IPS-20b (cell line): ENCODE results near the gene KLHL35.

Source experiments
- H3K27ac ChIP-seq: one replicate; pipeline ENCODE4 v1.5.1; 2013; ENCODE audit warnings: low read length
- H3K27me3 ChIP-seq: 2 replicates; pipeline ENCODE4 v1.6.1; 2013; ENCODE audit warnings: mild to moderate bottlenecking, low read length, inconsistent platforms; ENCODE audit not compliant: insufficient read depth
- H3K36me3 ChIP-seq: 2 replicates; pipeline ENCODE4 v1.6.1; 2013; ENCODE audit warnings: low read depth, mild to moderate bottlenecking, inconsistent platforms, low read length, moderate library complexity; ENCODE audit not compliant: insufficient read depth
- H3K4me1 ChIP-seq: 2 replicates; pipeline ENCODE4 v1.6.1; 2013; ENCODE audit warnings: mild to moderate bottlenecking, control low read depth, inconsistent platforms, low read length, moderate library complexity; ENCODE audit not compliant: insufficient read depth
- H3K4me3 ChIP-seq: 2 replicates; pipeline ENCODE4 v1.5.1; 2013; ENCODE audit warnings: mild to moderate bottlenecking, low read length, inconsistent platforms
- H3K9ac ChIP-seq: 2 replicates; pipeline ENCODE4 v1.6.1; 2013; ENCODE audit warnings: low read depth, mild to moderate bottlenecking, inconsistent platforms, low read length, moderate library complexity
- H3K9me3 ChIP-seq: 2 replicates; pipeline ENCODE4 v1.6.1; 2013; ENCODE audit warnings: mild to moderate bottlenecking, low read depth, low read length, inconsistent platforms; ENCODE audit not compliant: insufficient read depth

KLHL35 gene

DNA sequence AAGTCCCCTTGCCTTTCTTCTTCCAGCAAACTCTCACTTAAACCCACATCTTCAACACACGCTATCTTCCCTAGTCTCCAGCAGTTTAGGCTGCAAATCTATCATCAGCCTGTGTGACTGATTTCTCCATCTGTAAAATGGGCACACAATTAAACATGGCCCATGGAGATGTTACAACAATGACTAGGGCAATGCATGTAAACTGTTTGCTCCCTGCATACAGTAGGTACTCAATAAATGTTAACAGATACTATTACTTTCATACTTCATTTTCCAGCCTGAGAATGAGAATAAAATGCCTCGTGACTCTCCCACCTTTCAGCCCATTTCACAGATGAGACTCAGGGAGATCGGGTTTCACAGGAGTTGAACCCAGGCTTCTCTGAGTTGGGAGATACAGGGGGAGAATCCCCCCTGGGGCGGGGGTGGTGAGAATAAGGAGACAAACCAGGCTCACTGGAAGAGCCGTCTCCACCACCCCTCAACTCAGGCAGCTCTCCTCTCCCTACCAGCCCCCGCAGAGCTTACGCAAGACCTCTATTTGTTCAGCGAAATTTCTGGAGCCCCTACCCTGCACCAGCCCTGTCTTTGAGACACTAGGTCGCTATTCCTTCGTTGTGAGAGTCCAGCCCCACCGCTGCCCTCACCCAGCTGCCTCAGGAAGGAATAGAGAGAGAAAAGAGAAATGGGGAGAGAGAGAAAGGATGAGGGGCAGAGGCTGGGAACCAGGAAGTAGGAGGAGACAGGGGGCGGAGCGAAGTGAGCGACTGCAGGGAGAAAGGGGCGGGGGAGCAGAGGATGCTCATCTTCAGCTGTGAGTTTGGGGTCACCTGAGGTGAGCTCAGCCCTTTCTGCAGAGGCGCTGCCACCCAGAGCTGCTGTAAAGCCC lies 42.1 kb upstream of the KLHL35 start:
- Histone ChIP-seq H3K9ac (no peak overlapping the region; the same call in 1 of the 2 replicates), H3K36me3 (no peaks in the 10 kb centered on the region), H3K4me1 (0 out of 2 replicates have a peak, but pooled peaks cover 3% of the 10 kb centered on the region), H3K9me3 (no peaks in the 10 kb centered on the region), H3K4me3 (peak overlapping the region; percentile 58; the same call in 1 of the 2 replicates), H3K27me3 (no peaks in the 10 kb centered on the region), H3K27ac (peak overlapping the region; percentile 40)

DNA sequence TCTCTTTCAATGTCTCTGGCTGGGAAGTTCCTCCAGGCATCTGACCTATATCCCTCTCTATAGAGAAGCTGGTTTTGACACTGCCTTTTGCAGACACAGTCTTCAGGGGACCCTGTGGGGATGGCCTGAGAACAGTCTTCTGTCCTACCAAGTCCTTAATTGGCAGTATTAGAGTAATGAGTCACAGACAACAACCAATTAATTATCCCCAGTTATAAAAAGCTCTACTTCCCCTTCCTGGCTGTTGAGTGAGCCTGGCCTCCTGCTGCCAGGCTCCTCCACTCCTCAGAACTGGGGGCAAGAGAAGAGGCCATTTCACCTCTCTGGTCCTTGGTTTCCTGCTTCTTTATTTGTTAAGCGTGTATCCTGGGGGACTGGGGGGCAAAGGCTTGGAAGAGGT lies 41.2 kb upstream of the KLHL35 start:
- Histone ChIP-seq H3K36me3 (no peaks in the 10 kb centered on the region), H3K27me3 (no peaks in the 10 kb centered on the region), H3K9ac (no peak overlapping the region), H3K27ac (no peak overlapping the region), H3K4me3 (no peak overlapping the region), H3K9me3 (no peaks in the 10 kb centered on the region), H3K4me1 (0 out of 2 replicates have a peak, but pooled peaks cover 3% of the 10 kb centered on the region)

DNA sequence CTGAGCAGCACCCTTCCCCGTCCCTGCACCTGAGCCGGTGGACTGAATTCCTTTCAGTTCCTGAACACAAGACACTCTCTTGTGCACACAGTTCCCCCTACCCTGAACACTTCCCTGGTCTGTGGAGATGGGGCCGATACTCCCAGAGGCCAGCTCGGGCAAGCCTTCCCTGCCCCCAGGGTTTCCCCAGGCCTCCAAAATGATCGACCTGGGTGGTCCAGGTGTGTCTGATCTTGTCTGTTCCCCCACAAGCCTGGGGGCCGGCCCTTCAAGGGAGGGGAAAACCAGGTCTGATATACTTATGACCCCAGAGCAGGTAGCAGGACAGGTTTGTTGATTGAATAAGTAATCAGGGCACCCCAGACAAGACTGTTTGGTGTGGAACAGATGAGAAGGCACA lies 40.7 kb upstream of the KLHL35 start:
- no peak overlapping the region for H3K27ac ChIP-seq
- 0 out of 2 replicates have a peak, but pooled peaks cover 3% of the 10 kb centered on the region for H3K4me1 ChIP-seq
- H3K4me3 ChIP-seq: no peak overlapping the region
- no peak overlapping the region for H3K9ac ChIP-seq
- no peaks in the 10 kb centered on the region for H3K36me3 ChIP-seq
- no peaks in the 10 kb centered on the region for H3K9me3 ChIP-seq
- no peaks in the 10 kb centered on the region for H3K27me3 ChIP-seq

DNA sequence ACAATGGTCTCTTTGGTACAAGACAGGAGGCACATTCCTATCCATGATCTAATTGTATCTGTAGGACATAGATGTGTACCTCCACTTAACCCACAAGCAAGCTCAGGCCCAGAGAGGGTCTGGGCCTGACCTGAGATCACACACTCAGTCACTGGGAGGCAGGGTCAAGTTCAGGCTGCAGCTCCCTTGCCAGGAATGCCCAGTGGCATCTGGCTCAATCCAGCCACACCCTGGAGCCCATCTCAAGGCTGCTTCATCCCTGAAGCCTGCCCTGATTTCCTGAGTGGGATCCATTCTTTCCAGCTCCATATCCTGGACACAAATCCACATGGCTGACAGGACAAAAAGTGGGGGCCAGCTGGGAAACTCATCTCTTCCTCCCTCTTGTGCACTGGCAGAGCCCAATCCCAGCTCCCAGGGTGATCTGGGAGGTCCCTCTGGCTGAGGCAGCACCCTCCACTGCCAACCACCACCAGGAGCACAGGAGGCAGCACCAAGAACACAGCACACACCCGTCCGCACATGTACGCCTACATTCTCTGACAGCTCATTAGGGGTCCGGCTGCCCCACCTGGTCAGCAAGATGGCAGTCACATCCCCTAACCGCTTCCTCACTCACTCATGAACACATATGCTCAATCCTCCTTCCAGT lies 39.2 kb upstream of the KLHL35 start:
- H3K4me1 ChIP-seq: 0 out of 2 replicates have a peak, but pooled peaks cover 3% of the 10 kb centered on the region
- H3K27me3 ChIP-seq: no peaks in the 10 kb centered on the region
- H3K9me3 ChIP-seq: no peaks in the 10 kb centered on the region
- no peak overlapping the region for H3K9ac ChIP-seq
- H3K4me3 ChIP-seq: no peak overlapping the region
- H3K36me3 ChIP-seq: no peaks in the 10 kb centered on the region
- no peak overlapping the region for H3K27ac ChIP-seq

DNA sequence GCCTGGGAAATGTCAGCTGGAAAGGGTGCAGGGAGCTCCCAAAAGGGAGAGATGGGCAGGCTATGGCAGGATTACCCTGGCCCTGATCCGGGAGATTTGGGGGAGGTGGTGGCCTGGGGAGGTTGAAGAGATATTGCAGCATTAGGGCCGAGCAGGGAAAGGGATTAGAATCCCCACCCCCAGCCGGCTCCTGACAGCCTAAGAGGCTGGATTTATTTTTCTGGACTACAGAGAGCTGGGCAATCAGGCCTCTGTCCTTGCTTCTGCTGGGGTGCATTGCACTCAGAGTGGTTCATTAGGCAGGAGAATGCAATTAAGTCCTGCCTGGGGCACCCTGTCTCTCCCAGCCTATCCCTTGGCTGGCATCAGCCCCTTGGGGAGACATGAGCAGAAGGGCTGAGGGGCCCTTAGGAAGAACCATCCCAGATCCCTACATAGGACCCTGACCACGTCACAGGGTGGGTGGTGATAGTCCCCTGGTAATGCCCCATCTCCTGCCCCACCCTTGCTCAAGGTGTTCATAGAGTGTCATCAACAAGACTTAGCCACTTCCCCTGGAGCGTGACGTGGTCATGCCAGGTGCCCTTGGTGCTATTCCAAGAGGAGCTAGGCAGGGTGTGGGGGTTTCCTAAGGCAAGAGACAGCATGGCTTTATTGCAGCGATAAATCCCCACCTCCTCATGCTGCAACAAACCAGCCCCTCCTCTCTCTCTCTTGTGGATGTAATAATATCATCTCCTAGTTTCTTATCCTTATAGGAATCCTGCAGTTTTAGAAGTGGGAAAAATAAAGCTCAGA lies 38.4 kb upstream of the KLHL35 start:
- Histone ChIP-seq H3K27ac (no peak overlapping the region), H3K4me3 (no peak overlapping the region), H3K27me3 (no peaks in the 10 kb centered on the region), H3K36me3 (no peaks in the 10 kb centered on the region), H3K9me3 (no peaks in the 10 kb centered on the region), H3K4me1 (peaks cover 3% of the 10 kb centered on the region; the same call in 1 of the 2 replicates), H3K9ac (no peak overlapping the region)

- Histone ChIP-seq H3K9ac (no peak overlapping the region), H3K4me3 (no peak overlapping the region), H3K27ac (no peak overlapping the region)
These were observed 37.6 kb upstream of the KLHL35 start for GRCh38 chr11:75470476-75471080.

GRCh38 chr11:75469785-75470405 lies 36.9 kb upstream of the KLHL35 start:
- H3K4me1 ChIP-seq: no peaks in the 10 kb centered on the region; the same call in 1 of the 2 replicates
- no peaks in the 10 kb centered on the region for H3K27me3 ChIP-seq
- no peak overlapping the region for H3K9ac ChIP-seq
- H3K4me3 ChIP-seq: no peak overlapping the region
- no peaks in the 10 kb centered on the region for H3K36me3 ChIP-seq
- H3K27ac ChIP-seq: no peak overlapping the region
- H3K9me3 ChIP-seq: no peaks in the 10 kb centered on the region

More at GRCh38 chr11:75470476-75471080, 37.6 kb upstream of the KLHL35 start:
- Histone ChIP-seq H3K27me3 (no peaks in the 10 kb centered on the region), H3K36me3 (no peaks in the 10 kb centered on the region), H3K9me3 (no peaks in the 10 kb centered on the region), H3K4me1 (peaks cover under 1% of the 10 kb centered on the region; the same call in 1 of the 2 replicates)

DNA sequence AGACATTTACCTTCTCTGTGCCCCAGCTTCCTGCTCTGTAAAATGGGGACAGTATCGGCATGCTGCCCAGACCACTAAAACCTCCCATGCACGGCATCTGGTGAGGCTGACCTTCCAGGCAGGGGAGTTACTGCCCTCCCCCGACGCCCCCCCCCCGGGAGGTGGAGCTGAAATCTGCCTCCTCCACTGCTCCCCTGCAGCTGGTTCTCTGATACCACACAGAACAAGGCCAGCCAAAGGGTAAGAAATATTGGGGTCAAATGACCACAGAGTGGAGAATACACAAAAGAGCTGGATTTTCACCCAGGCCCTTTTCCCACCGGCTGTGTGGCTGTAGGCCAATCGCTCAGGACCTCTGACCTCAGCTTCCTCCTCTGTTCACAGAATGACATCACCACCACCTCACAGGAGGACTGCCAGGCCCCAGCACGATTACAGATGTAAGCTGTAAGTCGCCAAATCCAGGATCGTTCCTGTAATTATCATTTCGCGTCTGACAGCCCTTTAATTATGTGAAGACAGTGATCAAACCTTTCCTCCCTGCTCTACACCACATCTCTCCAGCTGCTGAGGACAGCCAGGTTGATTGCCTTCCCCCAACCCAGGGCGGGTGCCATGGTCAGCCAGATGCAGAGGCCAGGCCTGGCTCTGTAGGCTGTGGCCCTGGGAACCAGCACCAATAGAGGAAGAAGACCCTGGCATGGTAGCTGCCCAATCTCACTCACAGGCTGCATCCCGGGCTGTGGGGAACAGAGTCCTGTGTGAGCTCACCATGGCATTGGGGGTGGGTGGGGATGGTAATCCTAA lies 35.7 kb upstream of the KLHL35 start:
- no peaks in the 10 kb centered on the region for H3K36me3 ChIP-seq

DNA sequence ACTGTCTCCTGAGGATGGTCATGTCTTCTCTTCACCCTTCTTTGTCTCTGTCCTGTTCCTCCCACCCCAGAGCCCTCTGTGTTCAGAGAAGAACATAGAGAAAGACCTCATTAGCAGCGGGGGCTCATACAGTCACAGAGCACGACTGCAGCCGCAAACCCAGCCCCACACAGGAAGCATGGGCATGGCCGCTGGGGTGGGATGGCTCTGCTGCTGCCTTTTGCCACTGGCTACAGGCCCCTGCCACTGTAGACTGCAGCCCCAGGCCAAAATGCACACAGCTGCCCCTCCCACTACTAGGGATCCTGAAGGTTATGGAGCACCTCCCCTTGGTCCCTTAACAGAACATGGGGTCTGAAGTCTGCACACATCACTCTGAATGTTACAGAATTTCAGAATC lies 34.9 kb upstream of the KLHL35 start:
- no peak overlapping the region for H3K27ac ChIP-seq
- no peak overlapping the region for H3K4me3 ChIP-seq
- no peaks in the 10 kb centered on the region for H3K9me3 ChIP-seq
- H3K4me1 ChIP-seq: peaks cover 3% of the 10 kb centered on the region; the same call in 1 of the 2 replicates
- H3K36me3 ChIP-seq: no peaks in the 10 kb centered on the region
- no peak overlapping the region for H3K9ac ChIP-seq
- H3K27me3 ChIP-seq: no peaks in the 10 kb centered on the region

More for the DNA sequence above, 35.7 kb upstream of the KLHL35 start:
- H3K4me3 ChIP-seq: no peak overlapping the region
- no peaks in the 10 kb centered on the region; the same call in 1 of the 2 replicates for H3K4me1 ChIP-seq
- H3K9ac ChIP-seq: no peak overlapping the region
- no peak overlapping the region for H3K27ac ChIP-seq
- no peaks in the 10 kb centered on the region for H3K27me3 ChIP-seq
- H3K9me3 ChIP-seq: no peaks in the 10 kb centered on the region

- no peak overlapping the region for H3K9ac ChIP-seq
- no peak overlapping the region for H3K27ac ChIP-seq
- H3K9me3 ChIP-seq: no peaks in the 10 kb centered on the region
- H3K4me3 ChIP-seq: no peak overlapping the region
- H3K36me3 ChIP-seq: no peaks in the 10 kb centered on the region
- no peaks in the 10 kb centered on the region for H3K27me3 ChIP-seq
- H3K4me1 ChIP-seq: peaks cover 9% of the 10 kb centered on the region
These were observed 34.3 kb upstream of the KLHL35 start for GRCh38 chr11:75467311-75467710.
